Measurements from ENCODE around the gene SCO1. TPM values are rescaled to one million over a fixed set of nuclear protein-coding genes. Genes with fewer than 3 reads are reported as not detected.

The SCO1 gene
- total RNA-seq, 1 donor from 2014 or later: 30.2 TPM

DNA sequence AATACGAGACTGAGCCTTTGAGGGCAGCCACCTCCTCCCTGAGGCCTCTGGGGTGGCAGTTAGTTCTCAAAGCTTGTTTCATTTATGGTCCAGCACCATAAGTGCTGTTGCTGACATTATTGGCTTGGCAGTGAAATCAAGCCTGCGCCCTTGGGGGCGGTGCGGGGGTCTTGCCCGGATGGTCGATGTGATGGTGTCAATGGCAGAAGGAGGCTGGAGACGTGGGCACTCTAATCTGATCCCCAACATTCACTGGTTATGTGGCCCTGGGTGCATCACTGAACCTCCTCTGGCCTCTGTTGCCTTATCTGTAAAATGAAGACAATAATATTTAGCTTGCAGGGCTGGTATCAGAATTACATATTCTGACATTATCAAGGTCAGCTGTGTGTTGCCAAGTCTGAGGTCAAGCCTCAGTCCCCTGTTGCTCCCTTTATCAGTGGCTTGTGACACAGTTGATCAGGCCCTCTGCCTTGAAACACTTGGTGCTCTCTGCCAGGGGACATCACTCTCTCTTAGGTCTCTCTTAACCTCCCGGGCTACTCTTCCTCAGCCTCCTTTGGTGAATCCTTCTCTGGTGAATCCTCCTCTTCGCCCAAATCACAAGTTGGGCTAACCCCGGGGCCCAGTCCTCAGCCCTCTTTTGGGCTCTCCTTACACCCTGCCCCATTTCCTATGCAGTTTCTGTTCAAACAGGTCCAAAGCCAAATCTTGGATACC lies 44.2 kb upstream of the SCO1 start:
- Mint-ChIP-seq H3K4me1 (ENCODE audit: low read depth) (peaks cover 9% of the 10 kb centered on the region), H3K9me3 (ENCODE audit: low read depth) (no peaks in the 10 kb centered on the region), H3K4me3 (ENCODE audit: unreplicated experiment) (no peak overlapping the region), H3K36me3 (ENCODE audit: low read depth) (no peaks in the 10 kb centered on the region), H3K27ac (ENCODE audit: unreplicated experiment) (no peak overlapping the region), H3K27me3 (ENCODE audit: low read depth) (peaks cover 3% of the 10 kb centered on the region)
- DNase-seq (ENCODE audit: low spot score): no peak
- TF ChIP-seq CTCF (IDR thresholded peaks at IDR 0.05): no peak

DNA sequence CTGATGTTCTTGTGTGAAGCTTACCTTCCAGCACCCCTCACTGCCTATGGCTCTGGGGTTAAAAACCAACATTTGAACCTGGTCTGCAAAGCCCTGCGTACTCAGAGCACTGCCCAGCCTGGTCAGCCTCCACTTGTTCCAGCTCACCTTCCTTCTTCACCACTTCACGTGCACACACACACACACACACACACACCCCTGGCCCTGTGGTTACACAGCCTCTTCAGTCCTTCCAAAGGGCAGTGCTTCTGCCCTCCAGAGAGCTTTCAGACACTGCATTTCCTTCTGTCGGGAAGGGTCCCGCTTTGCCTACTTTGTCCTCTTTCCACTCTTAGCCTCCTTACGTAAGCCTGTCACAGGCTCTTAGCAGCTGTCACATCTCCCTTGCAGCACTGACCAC lies 42.1 kb upstream of the SCO1 start:
- no peak for DNase-seq (ENCODE audit: low spot score)
- no peak overlapping the region for H3K27ac Mint-ChIP-seq (ENCODE audit: unreplicated experiment)
- H3K36me3 Mint-ChIP-seq (ENCODE audit: low read depth): peaks cover 1% of the 10 kb centered on the region
- peaks cover 5% of the 10 kb centered on the region for H3K27me3 Mint-ChIP-seq (ENCODE audit: low read depth)
- H3K9me3 Mint-ChIP-seq (ENCODE audit: low read depth): no peaks in the 10 kb centered on the region
- peaks cover 6% of the 10 kb centered on the region for H3K4me1 Mint-ChIP-seq (ENCODE audit: low read depth)
- H3K4me3 Mint-ChIP-seq (ENCODE audit: unreplicated experiment): no peak overlapping the region
- TF ChIP-seq CTCF (IDR thresholded peaks at IDR 0.05): no peak

DNA sequence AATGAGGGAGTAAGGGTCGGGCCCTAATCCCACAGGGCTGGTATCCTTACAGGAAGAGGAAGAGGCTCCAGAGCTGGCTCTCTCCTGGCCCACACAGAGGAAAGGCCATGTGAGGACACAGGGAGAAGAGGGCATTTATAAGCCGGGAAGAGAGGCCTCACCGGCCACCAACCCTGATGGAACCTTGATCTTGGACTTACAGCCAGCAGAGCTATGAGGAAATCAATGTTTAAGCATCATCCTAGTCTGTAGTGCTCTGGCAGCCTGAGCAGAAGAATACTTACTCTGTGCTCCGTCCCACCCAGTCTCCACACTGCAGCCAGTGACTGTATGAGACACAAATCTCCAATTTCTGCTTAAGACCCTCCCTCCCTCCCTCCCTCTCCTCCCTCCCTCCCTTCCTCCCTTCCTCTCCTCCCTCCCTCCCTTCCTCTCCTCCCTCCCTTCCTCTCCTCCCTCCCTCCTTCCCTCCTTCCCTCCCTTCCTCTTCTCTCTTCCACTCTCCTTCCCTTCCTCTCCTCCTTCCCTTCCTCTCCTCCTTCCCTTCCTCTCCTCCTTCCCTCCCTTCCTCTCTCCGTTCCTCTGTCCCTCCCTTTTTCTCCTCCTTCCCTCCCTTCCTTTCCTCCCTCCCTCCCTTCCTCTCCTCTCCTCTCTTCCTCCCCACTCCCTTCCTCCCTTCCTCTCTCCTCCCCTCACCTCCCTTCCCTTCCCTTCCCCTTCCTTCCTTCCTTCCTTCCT lies 41.4 kb upstream of the SCO1 start:
- Mint-ChIP-seq H3K4me3 (ENCODE audit: unreplicated experiment) (no peak overlapping the region), H3K27me3 (ENCODE audit: low read depth) (peaks cover 5% of the 10 kb centered on the region), H3K9me3 (ENCODE audit: low read depth) (no peaks in the 10 kb centered on the region), H3K36me3 (ENCODE audit: low read depth) (peaks cover 1% of the 10 kb centered on the region), H3K27ac (ENCODE audit: unreplicated experiment) (no peak overlapping the region), H3K4me1 (ENCODE audit: low read depth) (peaks cover 2% of the 10 kb centered on the region)
- no peak for DNase-seq (ENCODE audit: low spot score)
- no peak for TF ChIP-seq CTCF (IDR thresholded peaks at IDR 0.05)

DNA sequence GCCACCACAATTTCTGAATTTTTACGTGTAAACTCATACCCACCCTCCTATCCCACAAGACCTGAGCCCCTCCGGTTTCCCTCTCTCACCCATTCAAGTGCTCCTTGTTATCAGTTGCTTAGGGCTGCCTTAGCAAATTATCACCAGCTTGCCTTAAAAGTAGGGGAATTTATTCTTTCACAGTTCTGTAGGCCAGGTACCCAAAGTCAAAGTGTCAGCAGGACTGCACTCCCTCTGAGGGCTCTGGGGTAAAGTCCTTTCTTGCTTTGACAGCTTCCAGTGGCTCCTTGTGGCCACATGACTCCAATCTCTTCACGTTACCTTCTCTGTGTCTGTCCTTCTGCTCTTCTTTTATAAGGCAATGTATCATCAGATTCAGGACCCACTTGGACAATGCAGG lies 40.4 kb upstream of the SCO1 start:
- no peak overlapping the region for H3K4me3 Mint-ChIP-seq (ENCODE audit: unreplicated experiment)
- H3K4me1 Mint-ChIP-seq (ENCODE audit: low read depth): peaks cover 2% of the 10 kb centered on the region
- DNase-seq (ENCODE audit: low spot score): no peak
- H3K27me3 Mint-ChIP-seq (ENCODE audit: low read depth): peaks cover 5% of the 10 kb centered on the region
- H3K36me3 Mint-ChIP-seq (ENCODE audit: low read depth): peaks cover 1% of the 10 kb centered on the region
- TF ChIP-seq CTCF (IDR thresholded peaks at IDR 0.05): no peak
- no peak overlapping the region for H3K27ac Mint-ChIP-seq (ENCODE audit: unreplicated experiment)
- no peaks in the 10 kb centered on the region for H3K9me3 Mint-ChIP-seq (ENCODE audit: low read depth)

DNA sequence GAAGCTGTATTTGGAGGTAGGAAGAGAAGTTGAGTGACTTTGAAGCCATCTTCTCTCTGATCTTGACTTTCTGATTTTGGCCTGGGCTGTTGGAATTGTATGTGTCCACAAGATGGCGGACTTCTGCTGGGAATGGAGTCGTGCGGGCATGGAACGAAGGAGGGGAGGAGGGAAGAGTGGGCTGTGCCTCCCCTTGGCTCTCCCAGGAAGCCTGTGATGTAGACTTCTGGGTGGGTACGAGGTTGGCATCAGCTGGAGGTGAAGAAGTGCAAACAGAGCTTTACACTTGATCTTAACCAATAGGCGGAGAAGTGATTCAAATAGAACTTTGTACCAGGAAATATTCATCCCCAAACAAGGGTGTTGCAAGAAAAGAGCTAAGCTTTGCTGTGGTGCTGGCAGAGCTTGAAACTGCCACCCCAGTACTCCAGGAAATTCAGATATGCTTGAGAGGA lies 39.9 kb upstream of the SCO1 start:
- Mint-ChIP-seq H3K27ac (ENCODE audit: unreplicated experiment) (peak overlapping the region; percentile 43), H3K36me3 (ENCODE audit: low read depth) (peaks cover 1% of the 10 kb centered on the region), H3K4me3 (ENCODE audit: unreplicated experiment) (no peak overlapping the region), H3K27me3 (ENCODE audit: low read depth) (peaks cover 5% of the 10 kb centered on the region), H3K9me3 (ENCODE audit: low read depth) (no peaks in the 10 kb centered on the region), H3K4me1 (ENCODE audit: low read depth) (peaks cover 2% of the 10 kb centered on the region)
- DNase-seq (ENCODE audit: low spot score): no peak
- peak; percentile 89 for TF ChIP-seq CTCF (IDR thresholded peaks at IDR 0.05)

All from chondrocyte (in vitro differentiated cells).